ENCODE results near the gene SLIT3.
A peak's percentile ranks its signal among the peaks of the same experiment; 100 is the strongest.

Gene SLIT3

GRCh38 chr5:168707716-168708695, 592.9 kb downstream of the SLIT3 start:
- DNase-seq (ENCODE audit: low read depth, low spot score), result no peak

GRCh38 chr5:168706655-168707069, 594.3 kb downstream of the SLIT3 start:
- DNase-seq (ENCODE audit: low read depth, low spot score), result no peak

GRCh38 chr5:168705321-168705720, 595.6 kb downstream of the SLIT3 start:
- no peak for DNase-seq (ENCODE audit: low read depth, low spot score)

GRCh38 chr5:168702511-168702910, 598.4 kb downstream of the SLIT3 start:
- no peak for DNase-seq (ENCODE audit: low read depth, low spot score)

- DNase-seq (ENCODE audit: low read depth, low spot score), result no peak
Measured at GRCh38 chr5:168701641-168702040, 599.3 kb downstream of the SLIT3 start.

- DNase-seq (ENCODE audit: low read depth, low spot score), result no peak
Measured at GRCh38 chr5:168699002-168699401, 601.9 kb downstream of the SLIT3 start.

GRCh38 chr5:168697034-168697720, 603.8 kb downstream of the SLIT3 start:
- no peak for DNase-seq (ENCODE audit: low read depth, low spot score)

GRCh38 chr5:168696611-168697010, 604.3 kb downstream of the SLIT3 start:
- DNase-seq (ENCODE audit: low read depth, low spot score), result no peak

GRCh38 chr5:168695301-168695835, 605.6 kb downstream of the SLIT3 start:
- no peak for DNase-seq (ENCODE audit: low read depth, low spot score)

- no peak for DNase-seq (ENCODE audit: low read depth, low spot score)
Measured at GRCh38 chr5:168694289-168694688, 606.6 kb downstream of the SLIT3 start.

- DNase-seq (ENCODE audit: low read depth, low spot score), result no peak
Measured at GRCh38 chr5:168693883-168694282, 607.1 kb downstream of the SLIT3 start.

- DNase-seq (ENCODE audit: low read depth, low spot score), result no peak
Measured at GRCh38 chr5:168693297-168693696, 607.6 kb downstream of the SLIT3 start.

GRCh38 chr5:168691891-168692290, 609.0 kb downstream of the SLIT3 start:
- DNase-seq (ENCODE audit: low read depth, low spot score), result no peak

GRCh38 chr5:168689260-168689659, 611.7 kb downstream of the SLIT3 start:
- DNase-seq (ENCODE audit: low read depth, low spot score), result no peak

GRCh38 chr5:168686837-168687236, 614.1 kb downstream of the SLIT3 start:
- no peak for DNase-seq (ENCODE audit: low read depth, low spot score)

GRCh38 chr5:168685566-168685965, 615.4 kb downstream of the SLIT3 start:
- DNase-seq (ENCODE audit: low read depth, low spot score), result no peak

GRCh38 chr5:168683927-168684295, 617.0 kb downstream of the SLIT3 start:
- DNase-seq (ENCODE audit: low read depth, low spot score), result no peak

GRCh38 chr5:168683247-168683926, 617.6 kb downstream of the SLIT3 start:
- no peak for DNase-seq (ENCODE audit: low read depth, low spot score)

- DNase-seq (ENCODE audit: low read depth, low spot score), result no peak
Measured at GRCh38 chr5:168681556-168682183, 619.3 kb downstream of the SLIT3 start.

GRCh38 chr5:168680395-168680794, 620.5 kb downstream of the SLIT3 start:
- DNase-seq (ENCODE audit: low read depth, low spot score), result no peak

GRCh38 chr5:168679515-168679920, 621.4 kb downstream of the SLIT3 start:
- DNase-seq (ENCODE audit: low read depth, low spot score), result peak; percentile 56

Measured in smooth muscle cell of the brain vasculature (primary cell).